Epithelial cell of proximal tubule (primary cell): Measurements from ENCODE around the gene NPAS1. TPM values are rescaled to one million over a fixed set of nuclear protein-coding genes. Genes with fewer than 3 reads are reported as not detected.

ENCODE experiments used
- DNase-seq: peaks from one replicate; pipeline ENCODE4 v3.0.0-alpha.2; 2011; ENCODE audit warnings: low read depth
- H3K4me3 ChIP-seq: 2 replicates; pipeline ENCODE4 v1.5.1; 2011; ENCODE audit warnings: low read depth, mild to moderate bottlenecking, low read length
- total RNA-seq: library from RNA; depleted of rRNA; stranded (reverse); fragments of >200 nt; gene quantifications from 2 replicates; pipeline ENCODE4 v1.2.3, GENCODE V29; 2015
- TF ChIP-seq, protein P1 (sequence below): conservative IDR thresholded peaks from 2 replicates; pipeline ENCODE4 v1.5.1; 2012; ENCODE audit warnings: low read depth, mild to moderate bottlenecking, low read length

Gene NPAS1
- total RNA-seq, 1 donor from 2014 or later: 0.63 TPM

DNA sequence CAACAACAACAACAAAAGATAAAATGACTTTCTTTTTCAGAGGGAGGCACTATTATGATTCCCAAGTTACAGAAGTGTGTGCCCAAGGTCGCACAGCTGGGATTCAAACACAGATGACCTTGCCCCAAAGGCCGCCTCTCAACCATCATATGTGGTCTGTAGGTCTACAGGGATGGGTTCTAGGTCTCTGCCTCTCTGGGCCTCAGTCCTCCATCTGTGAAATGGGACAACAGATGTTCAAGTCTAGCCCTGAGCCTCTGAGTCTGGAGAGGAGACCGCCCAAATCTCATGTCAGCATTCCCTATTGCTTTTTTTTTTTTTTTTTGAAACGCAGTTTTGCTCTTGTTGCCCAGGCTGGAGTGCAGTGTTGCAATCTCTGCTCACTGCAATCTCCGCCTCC, 4.9 kb downstream of the NPAS1 start:
- no peak for DNase-seq
- TF ChIP-seq, protein P1, sequence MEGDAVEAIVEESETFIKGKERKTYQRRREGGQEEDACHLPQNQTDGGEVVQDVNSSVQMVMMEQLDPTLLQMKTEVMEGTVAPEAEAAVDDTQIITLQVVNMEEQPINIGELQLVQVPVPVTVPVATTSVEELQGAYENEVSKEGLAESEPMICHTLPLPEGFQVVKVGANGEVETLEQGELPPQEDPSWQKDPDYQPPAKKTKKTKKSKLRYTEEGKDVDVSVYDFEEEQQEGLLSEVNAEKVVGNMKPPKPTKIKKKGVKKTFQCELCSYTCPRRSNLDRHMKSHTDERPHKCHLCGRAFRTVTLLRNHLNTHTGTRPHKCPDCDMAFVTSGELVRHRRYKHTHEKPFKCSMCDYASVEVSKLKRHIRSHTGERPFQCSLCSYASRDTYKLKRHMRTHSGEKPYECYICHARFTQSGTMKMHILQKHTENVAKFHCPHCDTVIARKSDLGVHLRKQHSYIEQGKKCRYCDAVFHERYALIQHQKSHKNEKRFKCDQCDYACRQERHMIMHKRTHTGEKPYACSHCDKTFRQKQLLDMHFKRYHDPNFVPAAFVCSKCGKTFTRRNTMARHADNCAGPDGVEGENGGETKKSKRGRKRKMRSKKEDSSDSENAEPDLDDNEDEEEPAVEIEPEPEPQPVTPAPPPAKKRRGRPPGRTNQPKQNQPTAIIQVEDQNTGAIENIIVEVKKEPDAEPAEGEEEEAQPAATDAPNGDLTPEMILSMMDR: no peak
- H3K4me3 ChIP-seq: no peak overlapping the region

DNA sequence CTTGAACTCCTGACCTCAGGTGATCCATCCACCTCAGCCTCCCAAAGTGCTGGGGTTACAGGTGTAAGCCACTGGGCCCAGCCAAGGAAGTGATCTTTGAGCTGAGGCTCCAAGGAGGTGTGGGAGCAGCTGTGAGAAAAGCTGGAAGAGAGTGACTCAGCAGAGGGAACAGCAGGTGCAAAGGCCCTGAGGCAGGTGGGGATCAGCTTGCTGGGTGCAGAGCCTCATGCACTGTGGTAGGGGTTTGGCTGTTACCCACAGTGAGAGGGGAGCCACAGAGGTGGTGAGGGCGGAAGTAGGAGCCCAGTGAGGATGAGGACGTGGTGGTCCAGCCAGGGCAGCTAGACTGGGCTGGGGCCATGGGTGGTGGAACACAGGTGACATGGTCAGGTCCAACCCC, 6.5 kb downstream of the NPAS1 start:
- TF ChIP-seq, protein P1: no peak
- no peak overlapping the region for H3K4me3 ChIP-seq
- DNase-seq: no peak

DNA sequence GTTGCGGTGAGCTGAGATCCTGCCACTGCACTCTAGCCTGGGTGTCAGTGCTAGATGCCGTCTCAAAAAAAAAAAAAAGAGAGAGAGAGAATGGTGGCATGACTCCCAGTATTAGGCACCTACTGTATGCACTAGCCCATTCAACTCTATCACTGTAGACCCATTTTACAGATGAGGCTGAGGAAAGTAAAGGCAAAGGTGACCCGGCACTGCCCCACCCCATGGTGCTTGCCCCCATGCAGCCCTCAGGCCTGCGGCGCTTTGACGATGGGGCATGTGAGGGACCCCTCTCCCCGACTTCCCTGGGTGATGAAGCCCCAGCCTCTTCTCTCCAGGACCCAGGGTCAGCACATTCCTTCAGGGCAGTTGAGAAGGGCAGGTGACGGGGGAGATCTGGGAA, 7.3 kb downstream of the NPAS1 start:
- no peak for DNase-seq
- TF ChIP-seq, protein P1: no peak
- H3K4me3 ChIP-seq: no peak overlapping the region

DNA sequence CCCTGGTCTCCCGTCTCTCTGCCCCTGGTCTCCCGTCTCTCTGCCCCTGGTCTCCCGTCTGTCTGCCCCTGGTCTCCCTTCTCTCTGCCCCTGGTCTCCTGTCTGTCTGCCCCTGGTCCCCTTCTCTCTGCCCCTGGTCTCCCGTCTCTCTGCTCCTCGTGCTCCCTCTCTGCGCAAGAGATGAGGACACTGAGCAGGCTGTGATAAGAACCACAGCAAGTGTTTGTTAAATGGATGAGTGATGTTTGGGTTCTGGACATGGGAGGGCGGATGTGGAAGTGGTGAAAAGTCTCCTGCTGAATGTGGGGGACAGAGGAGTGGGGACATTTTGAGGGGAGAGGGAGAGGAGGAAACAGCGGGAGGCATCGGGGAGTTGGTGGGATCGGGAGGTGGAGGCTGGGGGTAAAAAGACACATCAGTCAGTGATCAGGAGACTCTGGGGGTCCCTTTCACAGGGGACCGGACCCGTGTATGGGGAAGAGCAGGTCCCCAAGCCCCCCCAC, 8.0 kb downstream of the NPAS1 start:
- no peak for DNase-seq
- no peak overlapping the region for H3K4me3 ChIP-seq
- TF ChIP-seq, protein P1: no peak

DNA sequence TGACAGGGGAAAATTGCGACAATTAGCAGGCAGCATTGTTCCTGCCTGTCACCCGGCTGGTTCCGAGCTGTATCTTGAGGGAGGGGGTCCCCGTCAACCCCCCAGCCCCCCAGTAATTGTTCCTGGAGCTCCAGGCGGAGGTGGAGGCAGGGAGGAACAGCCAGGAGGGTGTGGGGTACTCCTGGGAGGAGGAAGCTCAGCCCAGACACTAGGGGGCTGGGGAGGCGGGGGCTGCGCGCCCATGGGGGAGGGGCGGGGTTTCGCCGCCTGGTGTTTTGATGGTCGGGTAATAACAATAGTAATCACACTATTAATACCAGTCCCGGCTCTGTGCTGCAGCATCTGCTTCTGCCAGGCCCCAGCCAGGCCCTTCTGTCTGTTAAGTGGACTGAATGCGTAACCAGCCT, 8.6 kb downstream of the NPAS1 start:
- TF ChIP-seq, protein P1: no peak
- no peak for DNase-seq

DNA sequence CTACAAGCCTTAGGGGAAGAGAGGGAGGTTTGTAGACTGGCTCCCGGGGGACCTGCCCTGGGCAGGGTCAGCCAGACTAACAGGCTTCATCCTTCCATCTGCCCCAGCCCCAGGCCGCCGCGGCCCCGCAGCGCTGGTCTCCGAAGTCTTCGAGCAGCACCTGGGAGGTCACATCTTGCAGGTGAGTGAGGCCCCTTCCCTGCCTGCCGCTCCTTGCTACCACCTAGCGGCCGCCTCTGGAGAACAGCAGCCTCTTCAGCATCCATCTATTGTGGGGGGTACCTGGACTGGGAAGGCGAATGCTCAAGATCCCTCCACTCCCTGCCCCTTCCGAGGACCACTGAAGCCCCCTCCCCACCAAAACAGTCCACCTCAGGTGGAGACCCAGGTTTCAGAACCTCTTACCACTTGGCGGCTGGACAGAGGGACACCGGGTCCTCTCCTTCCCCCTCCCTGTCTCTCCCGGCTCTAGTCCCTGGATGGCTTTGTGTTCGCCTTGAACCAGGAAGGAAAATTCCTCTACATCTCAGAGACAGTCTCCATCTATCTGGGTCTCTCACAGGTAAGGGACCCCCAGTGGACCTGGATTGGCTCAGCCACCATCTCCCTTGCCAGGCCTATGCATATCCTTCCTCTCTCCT, 12.7 kb downstream of the NPAS1 start:
- no peak for DNase-seq
- TF ChIP-seq, protein P1: peak; percentile 86
- no peak overlapping the region for H3K4me3 ChIP-seq

More for the DNA sequence above, 8.6 kb downstream of the NPAS1 start:
- no peak overlapping the region for H3K4me3 ChIP-seq
